ENCODE measurements around the gene PLCB2. TPM values are rescaled to one million over a fixed set of nuclear protein-coding genes. Genes with fewer than 3 reads are reported as not detected.

The PLCB2 gene
- polyA plus RNA-seq, 3 donors = 5.8 to 11.6 (median 10.4) TPM

- DNase-seq (ENCODE audit: extremely low read depth in 1 of 11, low read depth in 9 of 11, low spot score in 4 of 11) = no peak
Observed at GRCh38 chr15:40310001-40310959, 2.5 kb upstream of the PLCB2 start.

DNA sequence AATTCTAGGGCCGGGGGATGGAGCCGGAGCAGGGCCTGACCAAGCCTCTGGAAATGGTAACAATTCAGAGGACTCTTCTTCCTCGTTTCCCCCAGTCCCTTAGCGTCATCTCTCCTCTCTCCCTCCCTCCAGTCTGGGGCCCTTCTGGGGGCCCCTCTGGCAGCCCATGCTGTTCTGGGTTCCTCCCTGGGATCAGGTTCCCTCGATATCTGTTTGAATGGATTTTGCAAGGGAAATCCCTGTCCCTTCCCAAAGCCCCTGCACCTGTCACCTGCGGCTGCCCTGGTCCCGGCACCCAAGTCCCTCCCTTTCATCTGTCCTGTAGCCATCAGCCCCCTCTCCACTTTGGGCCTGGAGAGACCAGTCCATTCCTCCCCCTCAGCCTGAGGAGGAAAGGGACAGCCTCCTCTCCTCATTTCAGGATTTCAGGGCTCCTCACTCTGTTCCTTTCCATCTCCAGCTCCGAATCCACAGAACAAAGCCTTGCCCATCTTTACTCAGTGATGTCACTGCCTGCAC is 1.7 kb upstream of the PLCB2 start:
- no peak for DNase-seq (ENCODE audit: extremely low read depth in 1 of 11, low read depth in 9 of 11, low spot score in 4 of 11)

DNA sequence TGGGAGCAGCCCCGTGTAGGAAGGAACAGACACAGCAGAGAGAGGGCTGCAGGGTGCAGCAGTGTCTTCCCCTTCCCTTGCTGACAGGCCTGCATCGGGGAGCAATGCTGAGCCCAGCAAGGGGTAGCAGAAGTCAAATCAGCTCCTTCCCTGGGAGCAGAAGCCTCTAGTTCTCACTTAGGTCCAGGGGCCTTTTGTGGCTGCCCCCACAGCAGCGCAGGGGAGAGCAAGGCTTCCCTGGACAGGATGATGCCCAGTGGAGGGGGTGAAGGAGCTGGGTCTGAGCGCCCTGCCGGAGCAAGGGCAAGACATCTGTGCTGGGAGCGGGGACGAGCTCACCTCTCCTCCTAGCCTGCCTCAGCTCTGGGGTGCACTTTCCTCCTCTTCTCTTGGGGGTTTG is 827 bp downstream of the PLCB2 start:
- no peak for DNase-seq (ENCODE audit: extremely low read depth in 1 of 11, low read depth in 9 of 11, low spot score in 4 of 11)

- DNase-seq (ENCODE audit: extremely low read depth in 1 of 11, low read depth in 9 of 11, low spot score in 4 of 11) = no peak
Observed at GRCh38 chr15:40306371-40306770, 1.4 kb downstream of the PLCB2 start.

- DNase-seq (ENCODE audit: extremely low read depth in 1 of 11, low read depth in 9 of 11, low spot score in 4 of 11) = no peak
Observed at GRCh38 chr15:40305281-40305680, 2.5 kb downstream of the PLCB2 start.

DNA sequence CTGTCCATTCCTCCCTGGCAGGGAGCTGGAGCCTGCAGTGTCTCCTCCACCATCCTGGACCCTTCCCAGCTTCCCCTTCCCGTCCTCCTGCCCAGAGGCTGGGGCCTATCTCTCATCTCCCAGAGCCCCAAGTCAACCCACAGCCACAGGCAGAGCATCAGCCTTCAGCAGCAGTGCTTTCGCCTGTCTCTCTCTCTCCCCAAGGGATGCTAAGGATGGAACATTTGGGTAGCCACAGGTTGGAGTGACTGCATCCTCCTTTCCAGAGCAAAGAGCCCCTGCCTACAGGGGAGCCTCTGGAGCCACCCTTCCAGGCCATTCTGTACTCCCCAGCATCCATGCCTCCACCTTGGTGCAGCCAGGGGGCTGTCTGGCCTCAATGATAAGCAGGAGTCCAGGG is 4.2 kb downstream of the PLCB2 start:
- no peak for DNase-seq (ENCODE audit: extremely low read depth in 1 of 11, low read depth in 9 of 11, low spot score in 4 of 11)

- no peak for DNase-seq (ENCODE audit: extremely low read depth in 1 of 11, low read depth in 9 of 11, low spot score in 4 of 11)
Observed at GRCh38 chr15:40302981-40303380, 4.8 kb downstream of the PLCB2 start.

GRCh38 chr15:40302288-40302886 is 5.3 kb downstream of the PLCB2 start:
- DNase-seq (ENCODE audit: extremely low read depth in 1 of 11, low read depth in 9 of 11, low spot score in 4 of 11) = no peak

DNA sequence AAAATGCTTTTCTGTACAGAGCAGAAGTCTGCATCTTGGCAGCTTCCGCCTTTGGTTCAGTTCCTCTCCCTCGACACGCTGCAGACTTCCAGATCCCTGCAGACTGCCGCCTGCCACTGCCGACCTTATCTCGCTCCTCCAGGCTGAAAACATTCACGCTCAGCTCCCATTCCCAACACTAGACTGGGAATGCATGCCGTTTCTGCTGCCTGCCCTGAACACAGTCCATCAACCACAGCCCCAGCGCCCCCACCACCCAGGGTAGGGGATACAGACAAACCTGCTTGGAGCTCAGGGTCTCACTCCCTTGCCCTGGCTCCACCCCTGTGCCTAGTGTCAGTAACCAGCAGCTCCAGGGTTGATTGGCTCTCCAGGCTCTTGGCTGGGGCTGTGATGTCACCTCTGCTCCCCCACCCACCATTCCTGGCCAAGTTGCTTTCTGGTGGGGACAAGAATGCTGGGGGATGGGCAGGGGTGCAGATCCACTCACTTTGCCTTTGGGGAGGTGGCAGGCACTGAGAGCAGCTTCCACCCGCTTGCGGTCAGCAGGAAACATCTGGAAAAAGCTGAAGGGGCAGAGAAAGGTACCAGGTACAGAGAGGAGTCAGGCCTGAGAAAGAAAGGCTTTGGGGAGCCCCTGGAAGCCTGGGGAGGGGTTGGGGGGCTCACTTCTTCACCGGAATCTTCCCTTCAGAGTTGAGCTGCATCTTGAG is 6.1 kb downstream of the PLCB2 start:
- no peak for DNase-seq (ENCODE audit: extremely low read depth in 1 of 11, low read depth in 9 of 11, low spot score in 4 of 11)

- no peak for DNase-seq (ENCODE audit: extremely low read depth in 1 of 11, low read depth in 9 of 11, low spot score in 4 of 11)
Observed at GRCh38 chr15:40300771-40301170, 7.0 kb downstream of the PLCB2 start.

DNA sequence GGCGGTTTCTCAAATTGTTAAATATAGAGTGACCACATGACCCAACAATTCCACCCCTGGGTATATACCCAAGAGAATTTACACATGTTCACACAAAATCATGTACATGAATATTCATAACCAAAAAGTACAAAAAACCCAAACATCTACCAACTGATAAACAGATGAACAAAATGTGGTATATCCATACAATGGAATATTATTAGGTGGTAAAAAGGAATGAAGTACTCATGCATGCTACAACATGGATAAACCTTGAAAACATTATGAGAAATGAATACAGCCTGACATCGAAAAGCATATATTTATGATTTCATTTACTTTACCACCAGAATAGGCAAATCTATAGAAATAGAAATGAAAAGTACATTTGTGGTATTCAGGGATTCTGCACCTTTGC is 7.4 kb downstream of the PLCB2 start:
- no peak for DNase-seq (ENCODE audit: extremely low read depth in 1 of 11, low read depth in 9 of 11, low spot score in 4 of 11)

- DNase-seq (ENCODE audit: extremely low read depth in 1 of 11, low read depth in 9 of 11, low spot score in 4 of 11) = no peak
Observed at GRCh38 chr15:40298216-40298935, 9.4 kb downstream of the PLCB2 start.

DNA sequence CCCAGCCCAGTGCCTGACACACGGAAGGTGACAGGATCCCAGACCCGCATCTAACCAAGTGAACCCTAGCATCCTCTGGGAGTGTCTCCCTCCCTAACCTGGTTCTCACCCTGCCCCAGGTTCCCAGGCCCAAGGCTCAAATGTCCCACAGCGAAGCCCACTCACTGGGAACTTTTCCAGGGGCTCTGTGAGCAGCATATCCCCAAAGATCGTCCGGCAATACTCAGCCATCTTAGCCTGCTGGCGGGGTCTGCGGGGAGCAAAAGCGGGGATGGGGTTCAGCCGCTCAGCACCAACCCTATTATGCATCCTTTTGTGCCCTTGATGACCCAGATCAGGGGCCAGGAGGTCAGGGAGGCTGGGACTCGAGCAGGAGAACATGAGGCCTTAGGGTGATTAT is 10.4 kb downstream of the PLCB2 start:
- no peak for DNase-seq (ENCODE audit: extremely low read depth in 1 of 11, low read depth in 9 of 11, low spot score in 4 of 11)

DNA sequence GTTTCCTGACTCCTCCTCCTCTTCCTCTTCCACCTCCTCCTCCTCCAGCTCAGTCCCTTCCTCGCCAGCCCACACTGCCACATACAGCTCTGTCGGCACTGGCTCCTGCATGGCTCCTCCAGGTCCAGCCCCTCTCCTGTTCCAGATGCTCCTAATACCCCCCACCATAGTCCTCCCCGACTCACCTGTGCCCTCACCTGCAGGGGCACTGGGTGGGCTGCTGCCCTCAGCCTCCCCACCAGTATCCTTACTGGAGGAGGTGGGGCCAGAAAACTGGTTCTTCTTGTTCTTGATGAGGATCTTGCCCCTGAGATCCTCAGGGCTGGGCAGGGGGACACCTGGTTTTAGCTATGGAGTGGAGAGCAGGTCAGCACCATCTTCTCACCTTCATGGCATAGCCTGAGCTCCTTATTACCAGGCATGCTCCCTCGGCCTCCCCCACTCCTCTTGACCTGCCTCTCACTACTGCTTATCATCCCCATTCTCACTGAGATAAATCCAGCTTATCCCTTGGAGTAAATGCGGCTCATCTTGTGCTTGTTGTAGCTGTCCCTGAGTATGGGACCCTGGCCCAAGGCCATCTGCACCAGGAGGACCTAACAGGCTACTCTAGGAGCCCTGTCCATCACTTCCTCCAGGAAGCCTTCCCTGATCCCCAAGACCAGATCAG is 11.0 kb downstream of the PLCB2 start:
- DNase-seq (ENCODE audit: extremely low read depth in 1 of 11, low read depth in 9 of 11, low spot score in 4 of 11) = no peak

GRCh38 chr15:40295877-40296560 is 11.7 kb downstream of the PLCB2 start:
- DNase-seq (ENCODE audit: extremely low read depth in 1 of 11, low read depth in 9 of 11, low spot score in 4 of 11) = no peak

DNA sequence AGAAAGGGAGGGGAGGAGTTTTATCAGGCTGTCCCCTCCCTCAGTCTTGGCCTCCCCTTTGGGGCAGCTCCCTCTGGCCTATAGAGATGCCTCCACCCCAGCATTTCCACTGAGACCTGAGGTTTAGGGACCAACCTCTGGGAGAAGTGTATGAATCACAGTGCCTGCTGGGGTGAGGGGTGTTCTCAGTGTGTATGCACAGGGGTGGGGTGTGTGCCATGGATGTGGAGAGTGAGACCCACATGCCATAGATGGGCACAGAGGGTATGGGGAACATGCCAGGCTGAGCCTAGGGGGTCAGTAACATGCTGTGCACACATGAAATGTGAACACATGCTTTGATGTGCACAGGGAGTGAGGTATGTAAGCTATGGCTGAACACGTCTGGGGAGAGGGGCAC is 12.4 kb downstream of the PLCB2 start:
- DNase-seq (ENCODE audit: extremely low read depth in 1 of 11, low read depth in 9 of 11, low spot score in 4 of 11) = no peak

- no peak for DNase-seq (ENCODE audit: extremely low read depth in 1 of 11, low read depth in 9 of 11, low spot score in 4 of 11)
Observed at GRCh38 chr15:40293905-40294895, 13.5 kb downstream of the PLCB2 start.
